Medulla oblongata (tissue), 1 donor: ENCODE data around the gene IGLL1.
"Not testable (repeated sequence)": the region's sequence is repeated elsewhere in the genome, so short reads cannot be mapped to it uniquely, and the experiment has no call there.

ENCODE experiments used
- DNase-seq: peaks from one replicate; pipeline ENCODE4 v3.0.0-alpha.2; 2015; ENCODE audit errors: extremely low spot score

IGLL1 gene

DNA sequence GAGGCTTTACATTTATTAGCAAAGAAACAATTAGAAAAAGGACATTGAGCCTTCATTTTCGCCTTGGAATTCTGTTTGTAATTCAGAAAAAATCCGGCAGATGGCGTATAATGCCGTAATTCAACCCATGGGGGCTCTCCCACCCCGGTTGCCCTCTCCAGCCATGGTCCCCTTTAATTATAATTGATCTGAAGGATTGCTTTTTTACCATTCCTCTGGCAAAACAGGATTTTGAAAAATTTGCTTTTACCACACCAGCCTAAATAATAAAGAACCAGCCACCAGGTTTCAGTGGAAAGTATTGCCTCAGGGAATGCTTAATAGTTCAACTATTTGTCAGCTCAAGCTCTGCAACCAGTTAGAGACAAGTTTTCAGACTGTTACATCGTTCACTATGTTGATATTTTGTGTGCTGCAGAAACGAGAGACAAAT, 38.2 kb downstream of the IGLL1 start:
- DNase-seq: peak; percentile 41

DNA sequence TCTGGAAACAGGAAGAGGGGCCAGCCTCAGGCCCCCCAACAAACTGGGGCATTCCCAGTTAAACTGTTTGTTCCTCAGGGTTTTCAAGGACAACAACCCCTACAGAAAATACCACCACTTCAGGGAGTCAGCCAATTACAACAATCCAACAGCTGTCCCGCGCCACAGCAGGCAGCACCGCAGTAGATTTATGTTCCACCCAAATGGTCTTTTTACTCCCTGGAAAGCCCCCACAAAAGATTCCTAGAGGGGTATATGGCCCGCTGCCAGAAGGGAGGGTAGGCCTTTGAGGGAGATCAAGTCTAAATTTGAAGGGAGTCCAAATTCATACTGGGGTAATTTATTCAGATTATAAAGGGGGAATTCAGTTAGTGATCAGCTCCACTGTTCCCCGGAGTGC, 39.3 kb downstream of the IGLL1 start:
- not testable (repeated sequence) for DNase-seq

DNA sequence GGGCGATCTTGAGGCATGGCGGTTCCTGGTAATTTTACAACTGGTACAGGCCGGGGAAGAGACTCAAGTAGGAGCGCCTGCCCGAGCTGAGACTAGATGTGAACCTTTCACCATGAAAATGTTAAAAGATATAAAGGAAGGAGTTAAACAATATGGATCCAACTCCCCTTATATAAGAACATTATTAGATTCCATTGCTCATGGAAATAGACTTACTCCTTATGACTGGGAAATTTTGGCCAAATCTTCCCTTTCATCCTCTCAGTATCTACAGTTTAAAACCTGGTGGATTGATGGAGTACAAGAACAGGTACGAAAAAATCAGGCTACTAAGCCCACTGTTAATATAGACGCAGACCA, 40.3 kb downstream of the IGLL1 start:
- not testable (repeated sequence) for DNase-seq

DNA sequence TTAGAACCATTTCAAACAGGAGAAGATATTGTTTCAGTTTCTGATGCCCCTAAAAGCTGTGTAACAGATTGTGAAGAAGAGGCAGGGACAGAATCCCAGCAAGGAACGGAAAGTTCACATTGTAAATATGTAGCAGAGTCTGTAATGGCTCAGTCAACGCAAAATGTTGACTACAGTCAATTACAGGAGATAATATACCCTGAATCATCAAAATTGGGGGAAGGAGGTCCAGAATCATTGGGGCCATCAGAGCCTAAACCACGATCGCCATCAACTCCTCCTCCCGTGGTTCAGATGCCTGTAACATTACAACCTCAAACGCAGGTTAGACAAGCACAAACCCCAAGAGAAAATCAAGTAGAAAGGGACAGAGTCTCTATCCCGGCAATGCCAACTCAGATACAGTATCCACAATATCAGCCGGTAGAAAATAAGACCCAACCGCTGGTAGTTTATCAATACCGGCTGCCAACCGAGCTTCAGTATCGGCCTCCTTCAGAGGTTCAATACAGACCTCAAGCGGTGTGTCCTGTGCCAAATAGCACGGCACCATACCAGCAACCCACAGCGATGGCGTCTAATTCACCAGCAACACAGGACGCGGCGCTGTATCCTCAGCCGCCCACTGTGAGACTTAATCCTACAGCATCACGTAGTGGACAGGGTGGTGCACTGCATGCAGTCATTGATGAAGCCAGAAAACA, 40.8 kb downstream of the IGLL1 start:
- DNase-seq: peak; percentile 94

DNA sequence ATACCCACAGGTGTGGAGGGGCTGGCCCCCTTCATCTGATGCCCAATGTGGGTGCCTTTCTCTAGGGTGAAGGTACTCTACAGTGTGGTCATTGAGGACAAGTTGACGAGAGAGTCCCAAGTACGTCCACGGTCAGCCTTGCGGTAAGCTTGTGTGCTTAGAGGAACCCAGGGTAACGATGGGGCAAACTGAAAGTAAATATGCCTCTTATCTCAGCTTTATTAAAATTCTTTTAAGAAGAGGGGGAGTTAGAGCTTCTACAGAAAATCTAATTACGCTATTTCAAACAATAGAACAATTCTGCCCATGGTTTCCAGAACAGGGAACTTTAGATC, 41.4 kb downstream of the IGLL1 start:
- not testable (repeated sequence) for DNase-seq

DNA sequence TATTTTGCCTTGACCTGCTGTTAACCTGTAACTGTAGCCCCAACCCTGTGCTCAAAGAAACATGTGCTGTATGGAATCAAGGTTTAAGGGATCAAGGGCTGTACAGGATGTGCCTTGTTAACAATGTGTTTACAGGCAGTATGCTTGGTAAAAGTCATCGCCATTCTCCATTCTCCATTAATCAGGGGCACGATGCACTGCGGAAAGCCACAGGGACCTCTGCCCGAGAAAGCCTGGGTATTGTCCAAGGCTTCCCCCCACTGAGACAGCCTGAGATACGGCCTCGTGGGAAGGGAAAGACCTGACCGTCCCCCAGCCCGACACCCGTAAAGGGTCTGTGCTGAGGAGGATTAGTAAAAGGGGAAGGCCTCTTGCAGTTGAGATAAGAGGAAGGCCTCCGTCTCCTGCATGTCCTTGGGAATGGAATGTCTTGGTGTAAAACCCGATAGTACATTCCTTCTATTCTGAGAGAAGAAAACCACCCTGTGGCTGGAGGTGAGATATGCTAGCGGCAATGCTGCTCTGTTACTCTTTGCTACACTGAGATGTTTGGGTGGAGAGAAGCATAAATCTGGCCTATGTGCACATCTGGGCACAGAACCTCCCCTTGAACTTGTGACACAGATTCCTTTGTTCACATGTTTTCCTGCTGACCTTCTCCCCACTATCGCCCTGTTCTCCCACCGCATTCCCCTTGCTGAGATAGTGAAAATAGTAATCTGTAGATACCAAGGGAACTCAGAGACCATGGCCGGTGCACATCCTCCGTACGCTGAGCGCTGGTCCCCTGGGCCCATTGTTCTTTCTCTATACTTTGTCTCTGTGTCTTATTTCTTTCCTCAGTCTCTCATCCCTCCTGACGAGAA, 42.0 kb downstream of the IGLL1 start:
- not testable (repeated sequence) for DNase-seq

DNA sequence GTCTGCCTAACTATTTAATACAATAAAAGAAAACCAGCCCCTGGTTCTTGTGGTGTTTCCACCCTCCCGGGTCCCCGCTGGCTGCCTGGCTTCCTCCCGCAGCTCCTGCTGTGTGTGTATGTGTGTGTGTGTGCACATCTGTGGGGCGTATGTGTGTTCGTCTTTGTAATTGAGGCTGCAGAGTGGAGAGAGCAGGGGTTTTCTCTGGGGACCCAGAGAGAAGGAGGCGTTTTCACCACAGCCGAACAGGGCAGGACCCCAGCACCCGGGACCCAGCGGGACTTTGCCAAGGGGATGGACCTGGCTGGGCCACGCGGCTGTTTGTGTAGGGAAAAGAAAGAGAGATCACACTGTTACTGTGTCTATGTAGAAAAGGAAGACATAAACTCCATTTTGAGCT, 42.7 kb downstream of the IGLL1 start:
- no peak for DNase-seq

DNA sequence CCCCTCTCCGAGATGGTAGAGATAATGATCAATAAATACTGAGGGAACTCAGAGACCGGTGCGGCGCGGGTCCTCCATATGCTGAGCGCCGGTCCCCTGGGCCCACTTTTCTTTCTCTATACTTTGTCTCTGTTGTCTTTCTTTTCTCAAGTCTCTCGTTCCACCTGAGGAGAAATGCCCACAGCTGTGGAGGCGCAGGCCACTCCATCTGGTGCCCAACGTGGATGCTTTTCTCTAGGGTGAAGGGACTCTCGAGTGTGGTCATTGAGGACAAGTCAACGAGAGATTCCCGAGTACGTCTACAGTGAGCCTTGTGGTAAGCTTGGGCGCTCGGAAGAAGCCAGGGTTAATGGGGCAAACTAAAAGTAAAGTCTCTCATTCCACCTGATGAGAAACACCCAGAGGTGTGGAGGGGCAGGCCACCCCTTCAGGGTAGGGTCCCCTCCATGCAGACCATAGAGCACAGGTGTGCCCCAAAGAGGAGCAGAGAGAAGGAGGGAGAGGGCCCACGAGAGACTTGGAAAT, 43.2 kb downstream of the IGLL1 start:
- DNase-seq: no peak

DNA sequence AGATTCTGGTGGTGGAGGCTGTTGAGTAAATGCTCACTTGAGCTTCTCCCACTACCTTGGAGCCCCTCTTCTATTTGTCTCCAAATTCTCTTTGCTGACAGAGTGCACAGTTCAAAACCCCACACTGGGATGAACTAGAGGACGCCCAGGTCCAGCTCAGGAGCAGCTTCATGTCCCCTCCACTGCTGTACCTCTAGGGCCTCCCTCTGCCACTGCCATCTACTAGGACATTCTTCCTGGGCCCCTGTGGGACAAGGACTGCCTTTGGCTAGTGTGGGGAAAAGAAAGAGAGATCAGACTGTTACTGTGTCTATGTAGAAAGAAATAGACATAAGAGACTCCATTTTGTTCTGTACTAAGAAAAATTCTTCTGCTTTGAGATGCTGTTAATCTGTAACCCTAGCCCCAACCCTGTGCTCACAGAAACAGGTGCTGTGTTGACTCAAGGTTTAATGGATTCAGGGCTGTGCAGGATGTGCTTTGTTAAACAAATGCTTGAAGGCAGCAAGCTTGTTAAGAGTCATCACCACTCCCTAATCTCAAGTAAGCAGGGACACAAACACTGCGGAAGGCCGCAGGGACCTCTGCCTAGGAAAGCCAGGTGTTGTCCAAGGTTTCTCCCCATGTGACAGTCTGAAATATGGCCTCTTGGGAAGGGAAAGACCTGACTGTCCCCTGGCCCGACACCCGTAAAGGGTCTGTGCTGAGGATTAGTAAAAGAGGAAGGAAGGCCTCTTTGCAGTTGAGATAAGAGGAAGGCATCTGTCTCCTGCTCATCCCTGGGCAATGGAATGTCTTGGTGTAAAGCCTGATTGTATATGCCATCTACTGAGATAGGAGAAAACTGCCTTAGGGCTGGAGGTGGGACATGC, 44.1 kb downstream of the IGLL1 start:
- not testable (repeated sequence) for DNase-seq

DNA sequence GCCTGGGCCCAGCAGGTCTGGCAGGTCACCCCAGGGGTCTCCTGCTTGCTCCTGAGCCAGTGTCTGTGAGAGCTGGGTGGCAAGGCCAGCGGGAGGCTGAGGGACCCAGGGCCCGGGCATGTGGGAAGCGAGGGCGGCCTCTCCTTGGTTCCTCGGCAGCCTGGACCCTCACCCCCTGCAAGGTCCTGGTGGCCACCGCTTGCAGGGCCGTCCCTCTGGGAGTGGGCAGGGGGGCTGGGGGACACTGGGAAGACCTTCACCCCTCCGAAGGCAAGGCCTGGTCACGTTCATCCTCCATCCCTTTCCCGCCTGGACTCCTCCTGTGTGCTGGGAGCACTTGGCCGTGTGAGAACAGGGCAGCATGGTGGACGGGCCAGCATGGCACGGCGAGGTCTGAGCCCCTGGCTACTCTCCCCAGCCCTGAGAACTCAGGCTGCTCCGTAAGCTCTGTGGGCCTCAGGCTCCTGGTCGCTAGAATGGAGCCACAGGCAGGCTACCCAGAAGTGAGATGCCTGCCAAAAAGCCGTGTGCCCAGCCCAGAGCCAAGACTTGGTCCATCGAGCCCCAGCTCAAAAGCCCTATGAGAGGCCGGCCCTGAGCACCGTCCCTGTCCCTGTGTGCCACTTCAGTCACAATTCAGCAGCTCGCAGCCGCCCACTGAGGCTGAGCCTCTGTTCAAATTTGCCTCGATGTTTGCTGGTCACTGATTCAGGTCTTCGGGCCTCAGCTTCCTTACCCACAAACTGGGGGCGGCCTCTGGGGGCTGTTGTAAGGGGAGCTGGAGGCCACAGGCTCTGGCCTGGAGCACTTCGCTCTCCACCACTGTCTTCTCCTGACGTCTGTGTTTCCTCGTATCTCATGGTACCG, 45.0 kb downstream of the IGLL1 start:
- DNase-seq: no peak

DNA sequence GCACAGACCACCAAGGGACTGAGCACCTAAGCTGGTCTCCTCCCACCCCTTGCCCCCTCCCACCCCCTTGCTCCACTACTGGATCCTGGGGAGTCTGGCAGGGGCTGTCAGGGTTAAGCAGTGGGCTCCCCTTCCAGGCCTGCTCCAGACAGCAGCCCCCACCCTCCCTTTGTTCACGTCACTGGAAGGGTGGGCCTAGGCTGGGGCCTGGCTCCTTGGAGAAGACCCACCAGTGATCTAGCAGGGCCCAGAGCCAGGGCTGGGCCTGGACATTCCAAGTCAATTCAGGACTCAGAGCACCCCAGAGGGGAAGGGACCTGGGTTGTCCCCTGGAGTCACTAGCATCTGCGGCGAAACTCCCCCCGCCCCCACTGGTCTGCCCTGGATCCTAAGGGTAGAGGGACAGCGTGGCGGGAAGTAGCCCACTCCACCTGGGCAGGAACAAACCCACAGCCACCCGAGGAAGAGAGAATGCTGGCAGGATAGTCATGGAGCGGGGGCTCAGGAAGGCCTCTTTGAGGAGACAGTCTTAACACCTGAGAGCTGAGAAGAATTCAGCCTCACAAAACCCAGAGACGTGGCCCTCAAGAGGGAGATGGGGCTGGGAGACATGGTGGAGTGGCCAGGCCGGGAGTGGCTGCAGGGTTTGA, 45.8 kb downstream of the IGLL1 start:
- DNase-seq: no peak

DNA sequence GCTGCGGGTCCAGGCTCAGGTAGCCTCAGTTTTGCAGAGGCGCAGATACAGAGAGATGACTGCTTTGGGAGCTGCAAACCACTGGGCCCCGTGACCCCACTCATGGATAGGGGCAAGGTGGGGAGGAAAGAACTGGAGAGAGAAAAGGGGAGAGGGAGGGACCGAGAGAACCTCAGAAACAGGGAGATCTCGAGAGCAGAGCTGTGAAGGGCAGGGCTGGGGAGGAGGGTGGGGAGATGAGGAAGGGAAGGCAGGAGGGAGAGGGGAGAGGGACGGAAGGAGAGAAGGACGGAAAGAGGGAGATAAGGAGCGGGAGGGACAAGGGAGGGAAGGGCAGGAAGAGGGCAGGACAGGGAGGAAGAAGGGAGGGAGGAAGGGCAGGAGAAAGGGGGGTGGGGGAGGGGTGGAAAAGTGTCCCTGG, 46.3 kb downstream of the IGLL1 start:
- no peak for DNase-seq

DNA sequence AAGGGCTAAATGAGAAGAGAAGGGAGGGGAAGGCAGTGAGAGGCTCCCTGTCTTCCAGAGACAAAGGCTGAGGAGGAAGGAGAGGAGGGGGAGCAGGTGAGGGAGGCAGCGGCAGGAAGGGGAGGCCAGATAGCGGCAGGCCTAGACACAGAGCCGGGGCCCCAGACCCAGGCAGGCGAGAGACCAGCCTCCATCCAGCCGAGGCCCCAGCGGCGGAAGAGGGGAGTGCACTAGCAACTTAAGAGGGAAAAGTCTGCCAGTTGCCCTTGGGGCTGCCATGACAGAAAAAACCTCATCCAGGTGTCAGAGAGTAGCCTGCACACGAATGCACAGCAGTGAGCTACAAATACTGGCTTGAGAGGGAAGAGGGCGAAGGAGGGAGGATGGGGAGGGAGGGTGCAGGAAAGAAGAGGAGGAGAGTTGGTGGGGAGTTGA, 46.7 kb downstream of the IGLL1 start:
- no peak for DNase-seq

DNA sequence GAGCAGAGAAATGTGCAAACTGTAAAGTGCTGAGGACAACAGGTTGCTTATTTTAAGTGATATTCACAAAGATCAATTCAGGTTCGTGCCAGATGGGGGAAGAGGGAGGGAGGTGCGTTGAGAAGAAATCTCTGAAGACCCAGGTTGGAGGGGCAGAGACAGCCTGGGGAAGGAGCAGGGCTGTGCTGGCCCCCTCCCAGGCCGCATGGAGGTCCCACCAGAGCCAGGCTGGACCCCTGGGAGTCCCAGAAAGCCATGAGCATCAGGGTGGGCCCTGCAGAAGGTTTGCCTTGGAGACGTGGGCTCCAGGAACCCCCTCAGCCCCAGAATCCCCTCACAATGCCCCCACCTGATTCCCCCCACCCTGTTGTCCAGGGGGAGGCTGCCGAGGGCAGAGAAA, 47.4 kb downstream of the IGLL1 start:
- DNase-seq: no peak

DNA sequence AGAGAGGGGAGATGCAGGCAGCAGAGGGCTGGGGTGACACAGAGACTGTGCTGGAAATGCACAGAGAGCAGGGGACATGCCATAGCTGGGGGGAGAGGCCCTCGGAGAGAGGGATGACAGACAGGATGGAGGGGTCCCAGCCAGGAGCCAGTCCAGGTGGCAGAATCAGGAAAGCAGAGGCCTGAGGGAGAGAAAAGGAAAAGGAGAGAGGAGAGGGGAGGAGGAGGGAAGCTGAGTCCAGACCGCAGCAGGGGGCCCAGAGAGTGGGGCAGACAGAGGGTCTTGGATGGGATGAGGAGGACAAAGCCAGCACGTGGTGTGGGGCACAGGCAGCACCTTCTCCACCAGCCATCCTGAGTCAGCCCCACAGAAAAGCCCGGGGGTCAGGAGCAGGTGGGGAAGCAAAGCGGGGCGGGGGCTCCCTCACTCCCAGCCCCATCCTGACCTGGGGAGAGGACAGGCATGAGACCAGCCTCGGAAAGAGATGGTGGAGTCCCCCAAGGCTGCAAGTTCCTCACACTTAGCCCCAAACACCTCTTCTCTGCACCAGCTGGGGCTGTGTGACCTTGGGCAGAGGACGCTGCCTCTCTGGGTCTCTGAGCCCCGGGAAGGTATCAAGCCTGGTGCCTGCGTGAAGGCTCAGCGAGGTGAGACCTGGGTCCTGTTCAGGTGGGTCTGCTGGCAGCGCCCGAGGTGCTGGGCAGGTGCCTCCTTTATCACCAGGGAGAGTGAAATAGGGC, 48.0 kb downstream of the IGLL1 start:
- DNase-seq: no peak

DNA sequence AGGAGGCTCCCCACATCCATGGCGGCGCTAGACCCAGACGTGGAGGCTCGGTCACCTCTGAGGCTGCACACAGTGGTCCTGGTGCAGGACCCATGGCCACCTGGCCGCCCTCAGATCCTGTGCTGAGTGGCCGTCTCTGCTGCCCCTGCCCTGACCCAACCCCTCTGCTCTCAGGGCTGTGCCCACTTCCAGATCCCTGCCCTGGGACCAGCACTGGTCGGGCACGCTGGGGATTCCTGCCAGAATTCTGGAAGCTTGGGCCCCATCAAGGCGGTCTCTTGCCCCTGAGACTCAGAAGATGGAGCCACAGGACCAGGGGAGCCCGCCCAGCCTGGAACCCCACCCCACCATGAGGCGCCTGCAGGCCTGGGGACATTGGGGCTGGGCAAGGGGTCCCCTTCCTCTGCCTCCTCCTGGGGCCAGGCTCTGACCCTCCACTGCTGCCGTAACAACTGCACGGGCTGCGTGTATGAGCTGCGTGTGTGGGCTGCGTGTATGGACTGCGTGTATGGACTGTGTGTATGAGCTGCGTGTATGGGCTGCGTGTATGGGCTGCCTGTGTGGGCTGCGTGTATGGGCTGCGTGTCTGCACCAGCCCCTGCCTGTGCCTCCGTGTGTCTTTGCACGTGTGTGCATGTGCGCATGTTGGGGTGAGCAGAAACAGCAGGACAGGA, 48.7 kb downstream of the IGLL1 start:
- no peak for DNase-seq

DNA sequence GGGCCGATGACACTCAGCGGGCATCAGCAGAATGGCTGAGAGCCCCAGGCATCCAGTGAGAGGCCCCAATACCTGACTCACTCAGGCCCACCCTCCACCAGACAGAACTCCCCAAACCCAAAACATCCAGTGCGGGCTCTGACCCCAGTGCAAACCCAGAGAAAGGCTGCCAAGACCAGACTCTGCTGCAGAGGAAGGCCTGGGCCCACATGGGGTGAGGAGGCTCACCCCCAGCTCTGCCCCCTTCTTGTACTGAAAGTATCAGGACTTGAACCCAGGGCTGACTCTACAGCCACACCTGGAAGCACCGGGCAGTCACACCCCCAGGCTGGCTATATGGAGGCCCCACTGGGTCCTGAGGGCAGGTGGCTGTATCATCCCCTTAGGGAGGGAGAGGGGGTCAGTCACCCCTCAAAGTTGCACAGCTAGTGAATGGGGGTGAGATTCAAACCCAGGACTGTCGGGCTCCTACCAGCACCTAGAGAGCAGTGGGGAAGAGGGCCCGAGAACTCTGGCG, 49.3 kb downstream of the IGLL1 start:
- no peak for DNase-seq

DNA sequence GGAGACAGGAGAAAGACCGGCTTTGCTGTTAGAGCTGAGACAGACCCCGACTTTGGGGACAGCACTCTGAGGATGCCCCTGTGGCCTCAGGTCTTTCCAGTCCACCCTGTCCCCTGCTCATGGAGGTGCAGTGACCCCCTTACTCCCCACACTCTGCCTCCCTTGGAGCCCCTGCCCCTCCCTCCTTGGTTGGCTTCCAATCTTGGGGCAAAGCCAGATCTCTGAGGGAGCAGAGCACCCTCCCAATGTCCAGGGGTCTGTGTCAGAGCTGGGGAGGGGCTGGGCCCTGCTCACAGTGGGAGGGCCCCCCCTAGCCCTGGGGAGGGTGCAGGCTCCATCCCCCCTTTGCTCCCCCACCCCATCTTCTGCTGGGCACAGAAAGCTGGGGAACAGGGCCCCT, 50.0 kb downstream of the IGLL1 start:
- no peak for DNase-seq
